ENCODE data around the gene C22orf15.

DNA sequence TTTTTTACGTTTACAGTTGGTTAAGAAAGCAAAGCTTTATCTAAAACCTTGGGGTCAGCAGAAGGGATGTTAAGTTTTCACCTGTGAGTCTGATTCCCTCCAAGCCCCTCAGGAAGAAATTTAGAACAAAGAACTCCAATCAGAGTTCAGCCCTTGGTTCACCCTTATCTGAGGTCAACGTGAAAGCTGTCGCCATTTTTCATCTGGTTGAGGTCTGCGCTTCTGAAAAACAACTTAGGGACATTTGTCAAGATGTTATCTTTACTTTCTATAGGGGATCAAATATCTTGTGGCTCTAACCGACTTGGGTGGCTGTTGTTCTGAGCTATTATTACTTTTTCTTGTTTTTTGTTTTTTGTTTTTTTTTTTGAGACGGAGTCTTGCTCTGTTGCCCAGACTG lies 41.9 kb upstream of the C22orf15 start:
- TF ChIP-seq POLR2A (IDR thresholded peaks at IDR 0.05) = no peak
- no peak for TF ChIP-seq CTCF (IDR thresholded peaks at IDR 0.05 in 8 of 11, conservative IDR thresholded peaks at IDR 0.05 in 3 of 11)
